ENCODE data around the gene IL37. TPM values are rescaled to one million over a fixed set of nuclear protein-coding genes. Genes with fewer than 3 reads are reported as not detected.
"Not testable (repeated sequence)": the region's sequence is repeated elsewhere in the genome, so short reads cannot be mapped to it uniquely, and the experiment has no call there.

Gene IL37
- total and polyA plus RNA-seq, 2 experiments from 2014 or later: not detected

- no peak overlapping the region for H3K9ac ChIP-seq
- no peaks in the 10 kb centered on the region for H3K4me1 ChIP-seq (ENCODE audit: insufficient read depth)
- no peaks in the 10 kb centered on the region for H3K9me2 ChIP-seq (ENCODE audit: insufficient read depth)
- H4K20me1 ChIP-seq (ENCODE audit: insufficient read depth): no peaks in the 10 kb centered on the region
- no peak overlapping the region for H2AFZ ChIP-seq
- H3K36me3 ChIP-seq (ENCODE audit: low read depth): no peaks in the 10 kb centered on the region
- no peak for TF ChIP-seq EZH2phosphoT487 (IDR thresholded peaks at IDR 0.05; ENCODE audit: insufficient read depth, low read depth)
- TF ChIP-seq EZH2 (IDR thresholded peaks at IDR 0.05; ENCODE audit: insufficient read depth, poor library complexity, severe bottlenecking): no peak
- no peak overlapping the region for H3K4me2 ChIP-seq (ENCODE audit: unreplicated experiment)
- WGBS, 2 experiments (ENCODE audit: low coverage in 1 of 2, low lambda C conversion rate in 2 of 2, missing lambda C conversion rate in 2 of 2): 19 to 23% methylated on average over 2 of the region's 2 CpGs
- H3K79me2 ChIP-seq (ENCODE audit: insufficient read depth): no peaks in the 10 kb centered on the region
- no peak overlapping the region for H3K4me3 ChIP-seq
- no peak for DNase-seq
- in situ Hi-C loops (cut with MboI): no loop called here
- no peaks in the 10 kb centered on the region for H3F3A ChIP-seq (ENCODE audit: insufficient read depth)
- no peaks in the 10 kb centered on the region for H3K9me3 ChIP-seq (ENCODE audit: low read depth)
- H3K27ac ChIP-seq: no peak overlapping the region
- H3K27me3 ChIP-seq (replicated peaks; ENCODE audit: insufficient read depth): peaks cover 8% of the 10 kb centered on the region
Measured at GRCh38 chr2:112902816-112903215, 8.1 kb upstream of the IL37 start.

GRCh38 chr2:112904883-112905282 is 6.1 kb upstream of the IL37 start:
- no peaks in the 10 kb centered on the region for H3K79me2 ChIP-seq (ENCODE audit: insufficient read depth)
- H3K9ac ChIP-seq: no peak overlapping the region
- in situ Hi-C loops (cut with MboI): no loop called here
- H3F3A ChIP-seq (ENCODE audit: insufficient read depth): no peaks in the 10 kb centered on the region
- peaks cover 8% of the 10 kb centered on the region for H3K27me3 ChIP-seq (replicated peaks; ENCODE audit: insufficient read depth)
- H3K4me3 ChIP-seq: no peak overlapping the region
- no peaks in the 10 kb centered on the region for H3K36me3 ChIP-seq (ENCODE audit: low read depth)
- H3K9me2 ChIP-seq (ENCODE audit: insufficient read depth): no peaks in the 10 kb centered on the region
- DNase-seq: no peak
- TF ChIP-seq EZH2 (IDR thresholded peaks at IDR 0.05; ENCODE audit: insufficient read depth, poor library complexity, severe bottlenecking): no peak
- TF ChIP-seq EZH2phosphoT487 (IDR thresholded peaks at IDR 0.05; ENCODE audit: insufficient read depth, low read depth): no peak
- no peaks in the 10 kb centered on the region for H4K20me1 ChIP-seq (ENCODE audit: insufficient read depth)
- 66 to 67% methylated on average over 5 of the region's 5 CpGs for WGBS, 2 experiments (ENCODE audit: low coverage in 1 of 2, low lambda C conversion rate in 2 of 2, missing lambda C conversion rate in 2 of 2)
- no peak overlapping the region for H2AFZ ChIP-seq
- H3K9me3 ChIP-seq (ENCODE audit: low read depth): no peaks in the 10 kb centered on the region
- no peak overlapping the region for H3K27ac ChIP-seq
- H3K4me2 ChIP-seq (ENCODE audit: unreplicated experiment): no peak overlapping the region
- no peaks in the 10 kb centered on the region for H3K4me1 ChIP-seq (ENCODE audit: insufficient read depth)

GRCh38 chr2:112906276-112906675 is 4.7 kb upstream of the IL37 start:
- in situ Hi-C loops (cut with MboI): no loop called here
- WGBS, 2 experiments (ENCODE audit: low coverage in 1 of 2, low lambda C conversion rate in 2 of 2, missing lambda C conversion rate in 2 of 2): 15% methylated on average over 2 of the region's 2 CpGs
- Histone ChIP-seq H3K36me3 (ENCODE audit: low read depth) (no peaks in the 10 kb centered on the region), H3K4me2 (ENCODE audit: unreplicated experiment) (no peak overlapping the region), H3K4me1 (ENCODE audit: insufficient read depth) (no peaks in the 10 kb centered on the region), H4K20me1 (ENCODE audit: insufficient read depth) (no peaks in the 10 kb centered on the region), H3K27me3 (replicated peaks; ENCODE audit: insufficient read depth) (peaks cover 15% of the 10 kb centered on the region), H3K27ac (no peak overlapping the region), H3K9me2 (ENCODE audit: insufficient read depth) (no peaks in the 10 kb centered on the region), H3K79me2 (ENCODE audit: insufficient read depth) (no peaks in the 10 kb centered on the region), H3K9ac (no peak overlapping the region), H3K4me3 (no peak overlapping the region), H2AFZ (no peak overlapping the region), H3K9me3 (ENCODE audit: low read depth) (no peaks in the 10 kb centered on the region), H3F3A (ENCODE audit: insufficient read depth) (no peaks in the 10 kb centered on the region)
- DNase-seq: no peak
- TF ChIP-seq EZH2 (IDR thresholded peaks at IDR 0.05; ENCODE audit: insufficient read depth, poor library complexity, severe bottlenecking) (no peak), EZH2phosphoT487 (IDR thresholded peaks at IDR 0.05; ENCODE audit: insufficient read depth, low read depth) (no peak)

GRCh38 chr2:112907001-112907949 is 3.7 kb upstream of the IL37 start:
- in situ Hi-C loops (cut with MboI): no loop called here
- no peaks in the 10 kb centered on the region for H3K36me3 ChIP-seq (ENCODE audit: low read depth)
- H3K4me2 ChIP-seq (ENCODE audit: unreplicated experiment): no peak overlapping the region
- no peak overlapping the region for H2AFZ ChIP-seq
- no peak overlapping the region for H3K27ac ChIP-seq
- no peak for DNase-seq
- H3K9ac ChIP-seq: no peak overlapping the region
- no peaks in the 10 kb centered on the region for H3F3A ChIP-seq (ENCODE audit: insufficient read depth)
- no peaks in the 10 kb centered on the region for H3K4me1 ChIP-seq (ENCODE audit: insufficient read depth)
- H3K27me3 ChIP-seq (replicated peaks; ENCODE audit: insufficient read depth): peaks cover 21% of the 10 kb centered on the region
- H3K9me3 ChIP-seq (ENCODE audit: low read depth): no peaks in the 10 kb centered on the region
- no peaks in the 10 kb centered on the region for H3K79me2 ChIP-seq (ENCODE audit: insufficient read depth)
- H3K4me3 ChIP-seq: no peak overlapping the region
- no peaks in the 10 kb centered on the region for H3K9me2 ChIP-seq (ENCODE audit: insufficient read depth)
- no peaks in the 10 kb centered on the region for H4K20me1 ChIP-seq (ENCODE audit: insufficient read depth)
- no peak for TF ChIP-seq EZH2phosphoT487 (IDR thresholded peaks at IDR 0.05; ENCODE audit: insufficient read depth, low read depth)
- WGBS, 2 experiments (ENCODE audit: low coverage in 1 of 2, low lambda C conversion rate in 2 of 2, missing lambda C conversion rate in 2 of 2): 70% methylated on average over 12 of the region's 12 CpGs

GRCh38 chr2:112908559-112908958 is 2.4 kb upstream of the IL37 start:
- H2AFZ ChIP-seq; DNase-seq; H3K27ac ChIP-seq; in situ Hi-C loops (cut with MboI); H3K9ac ChIP-seq; H3K79me2 ChIP-seq (ENCODE audit: insufficient read depth); H3F3A ChIP-seq (ENCODE audit: insufficient read depth); H3K4me1 ChIP-seq (ENCODE audit: insufficient read depth); H3K9me3 ChIP-seq (ENCODE audit: low read depth); H4K20me1 ChIP-seq (ENCODE audit: insufficient read depth); H3K9me2 ChIP-seq (ENCODE audit: insufficient read depth); H3K36me3 ChIP-seq (ENCODE audit: low read depth); H3K4me3 ChIP-seq; H3K4me2 ChIP-seq (ENCODE audit: unreplicated experiment): not testable (repeated sequence)
- 28 to 36% methylated on average over 2 of the region's 2 CpGs for WGBS, 2 experiments (ENCODE audit: low coverage in 1 of 2, low lambda C conversion rate in 2 of 2, missing lambda C conversion rate in 2 of 2)
- H3K27me3 ChIP-seq (replicated peaks; ENCODE audit: insufficient read depth): peaks cover 27% of the 10 kb centered on the region

Data from GM23248 (cell line).